ENCODE data around the gene KLRB1.

GRCh38 chr12:9634969-9635754 lies 27.4 kb upstream of the KLRB1 start:
- TF ChIP-seq CTCF (IDR thresholded peaks at IDR 0.05) (no peak), POLR2A (IDR thresholded peaks at IDR 0.05) (no peak)

All from testis (tissue), 2 donors.